HEK293 (cell line): ENCODE results near the gene PLEKHM2.
"Not testable (repeated sequence)": the region's sequence is repeated elsewhere in the genome, so short reads cannot be mapped to it uniquely, and the experiment has no call there.

Source experiments
- REST ChIP-seq: fragments of 450-650 bp; formaldehyde crosslinking; IDR thresholded peaks from 2 replicates; pipeline ENCODE4 v1.5.1; 2016; ENCODE audit warnings: missing biosample characterization, missing genetic modification characterization
- ZNF398 ChIP-seq: fragments of 450-650 bp; formaldehyde crosslinking; IDR thresholded peaks from 2 replicates; pipeline ENCODE4 v1.5.1; 2017; ENCODE audit warnings: missing biosample characterization, missing genetic modification characterization

GRCh38 chr1:15699321-15699720 lies 15.2 kb downstream of the PLEKHM2 start:
- TF ChIP-seq REST, ZNF398 (tag by site-specific recombination): not testable (repeated sequence)
